ENCODE measurements around the gene KLF6. TPM values are rescaled to one million over a fixed set of nuclear protein-coding genes. Genes with fewer than 3 reads are reported as not detected.

KLF6 gene
- total and polyA plus RNA-seq, 2 experiments from 2014 or later: 19.6 to 35.4 TPM

- TF ChIP-seq CTCF (conservative IDR thresholded peaks at IDR 0.05; ENCODE audit: low read depth in 2 of 2): no peak
- no peak for TF ChIP-seq ZNF462 (CRISPR knock-in tag; IDR thresholded peaks at IDR 0.05)
- TF ChIP-seq EZH2 (IDR thresholded peaks at IDR 0.05; ENCODE audit: low read depth, unreplicated experiment): no peak
- TF ChIP-seq CREB1 (CRISPR knock-in tag; IDR thresholded peaks at IDR 0.05; ENCODE audit: low read depth): no peak
- TF ChIP-seq ETS1 (IDR thresholded peaks at IDR 0.05): no peak
- TF ChIP-seq ZNF114 (CRISPR knock-in tag; IDR thresholded peaks at IDR 0.05): no peak
- TF ChIP-seq STAT1 (IDR thresholded peaks at IDR 0.05; ENCODE audit: unreplicated experiment): no peak
Observed at GRCh38 chr10:3740157-3740871, 44.7 kb downstream of the KLF6 start (continued).
